SK-N-SH (cell line): Measurements from ENCODE around the gene VWA5B1. TPM values are rescaled to one million over a fixed set of nuclear protein-coding genes. Genes with fewer than 3 reads are reported as not detected.

ENCODE experiments used
- CTCF ChIA-PET: fragments of 300-600, 350-600 bp; formaldehyde crosslinking; extraction: SDS; loops from one replicate; lab custom pipeline; 2021; lab: Yijun Ruan, JAX
- POLR2A ChIA-PET: fragments of 350-600 bp; sonication (Branson Sonifier 250); formaldehyde crosslinking; extraction: SDS; loops from one replicate; lab custom pipeline; 2020; ENCODE audit warnings: antibody characterized with exemption, inconsistent platforms; lab: Yijun Ruan, JAX
- DNase-seq: peaks from one replicate; pipeline ENCODE4 v3.0.0; 2012
- H2AFZ ChIP-seq: fragments of 200-600 bp; sonication (generic); 2 replicates; pipeline ENCODE4 v1.8.1; 2016; ENCODE audit warnings: antibody characterized with exemption, mild to moderate bottlenecking, low read depth
- H3F3A ChIP-seq: fragments of 200-600 bp; sonication (generic); replicated peaks from 2 replicates; pipeline ENCODE3; 2016; ENCODE audit warnings: antibody characterized with exemption, mild to moderate bottlenecking; ENCODE audit not compliant: insufficient read depth
- H3K27ac ChIP-seq, 2 experiments: fragments of 200-500 bp in 1 of 2; fragments of 200-600 bp in 1 of 2; sonication (Bioruptor generic) in 1 of 2; sonication (generic), shearing (Covaris generic) in 1 of 2; 2 replicates each; pipeline versions ENCODE4 v1.5.1 to v1.6.1; 2014 to 2016; ENCODE audit warnings: low read depth in 2 of 2, inconsistent platforms in 1 of 2, low read length in 1 of 2, mild to moderate bottlenecking in 1 of 2, mixed read lengths in 1 of 2
- H3K27me3 ChIP-seq: fragments of 200-600 bp; sonication (generic), shearing (Covaris generic); 2 replicates; pipeline ENCODE4 v1.6.1; 2016; ENCODE audit warnings: mixed run types; ENCODE audit not compliant: insufficient read depth
- H3K36me3 ChIP-seq, 2 experiments: fragments of 200-500 bp in 1 of 2; fragments of 200-600 bp in 1 of 2; sonication (Bioruptor generic) in 1 of 2; sonication (generic) in 1 of 2; replicated peaks in 1 of 2; 2 replicates each; pipeline versions ENCODE3 to v1.5.1; 2014 to 2016; ENCODE audit warnings: low read length in 1 of 2, mild to moderate bottlenecking in 1 of 2; ENCODE audit not compliant: insufficient read depth in 2 of 2, control insufficient read depth in 1 of 2
- H3K4me1 ChIP-seq, 2 experiments: fragments of 200-500 bp in 1 of 2; fragments of 200-600 bp in 1 of 2; sonication (Bioruptor generic) in 1 of 2; sonication (generic), shearing (Covaris generic) in 1 of 2; 2 replicates each; pipeline versions ENCODE4 v1.5.1 to v1.6.1; 2014 to 2016; ENCODE audit warnings: low read depth in 1 of 2, low read length in 1 of 2, mixed run types in 1 of 2; ENCODE audit not compliant: insufficient read depth in 2 of 2, control insufficient read depth in 1 of 2
- H3K4me2 ChIP-seq: fragments of 200-600 bp; sonication (generic), shearing (Covaris generic); 2 replicates; pipeline ENCODE4 v1.6.1; 2017; ENCODE audit warnings: mixed run types
- H3K4me3 ChIP-seq, 2 experiments: fragments of 200-500 bp in 1 of 2; fragments of 200-600 bp in 1 of 2; sonication (Bioruptor generic) in 1 of 2; sonication (generic), shearing (Covaris generic) in 1 of 2; 2 replicates each; pipeline versions ENCODE4 v1.5.1 to v1.8.1; 2014 to 2016; ENCODE audit warnings: low read depth in 2 of 2, inconsistent platforms in 1 of 2, low read length in 1 of 2, mild to moderate bottlenecking in 1 of 2, mixed read lengths in 1 of 2, moderate library complexity in 1 of 2
- H3K79me2 ChIP-seq: fragments of 200-600 bp; sonication (generic); 2 replicates; pipeline ENCODE4 v1.8.1; 2017; ENCODE audit warnings: mild to moderate bottlenecking; ENCODE audit not compliant: insufficient read depth
- H3K9ac ChIP-seq: fragments of 200-600 bp; sonication (generic); 2 replicates; pipeline ENCODE4 v1.6.1; 2017; ENCODE audit warnings: mixed run types
- H3K9me2 ChIP-seq: fragments of 200-600 bp; sonication (generic); 2 replicates; pipeline ENCODE4 v1.6.1; 2017; ENCODE audit warnings: mixed run types
- H3K9me3 ChIP-seq: fragments of 200-600 bp; sonication (generic); 2 replicates; pipeline ENCODE4 v1.6.1; 2017; ENCODE audit warnings: mixed run types, mild to moderate bottlenecking, moderate library complexity
- H4K20me1 ChIP-seq: fragments of 200-600 bp; sonication (generic); 2 replicates; pipeline ENCODE4 v1.6.1; 2017; ENCODE audit warnings: mild to moderate bottlenecking, mixed run types; ENCODE audit not compliant: insufficient read depth
- ELF1 ChIP-seq: IDR thresholded peaks from 2 replicates; pipeline ENCODE4 v1.4.0; 2012
- EP300 ChIP-seq, 2 experiments: IDR thresholded peaks; 2 replicates each; pipeline versions ENCODE4 v1.4.0 to v1.6.1; 2012; ENCODE audit warnings: borderline replicate concordance in 1 of 2, low read depth in 1 of 2, low read length in 1 of 2
- EZH2phosphoT487 ChIP-seq: fragments of 200-600 bp; sonication (generic); IDR thresholded peaks from 2 replicates; pipeline ENCODE4 v1.6.1; 2017; ENCODE audit warnings: low read depth, mixed run types, mild to moderate bottlenecking, antibody characterized with exemption, moderate library complexity, borderline replicate concordance
- FOSL2 ChIP-seq: IDR thresholded peaks from 2 replicates; pipeline ENCODE4 v1.4.0; 2012; ENCODE audit warnings: low read depth, mild to moderate bottlenecking, moderate library complexity, borderline replicate concordance
- GABPA ChIP-seq: IDR thresholded peaks from 2 replicates; pipeline ENCODE4 v1.4.0; 2012; ENCODE audit warnings: low read depth, mild to moderate bottlenecking
- GATA2 ChIP-seq: sonication (generic); formaldehyde crosslinking; IDR thresholded peaks from 2 replicates; pipeline ENCODE4 v1.5.0; 2020; ENCODE audit warnings: mild to moderate bottlenecking, missing genetic modification reagents
- JUND ChIP-seq: IDR thresholded peaks from 2 replicates; pipeline ENCODE4 v1.4.0; 2012
- MEF2A ChIP-seq: IDR thresholded peaks from 2 replicates; pipeline ENCODE4 v1.4.0; 2012; ENCODE audit warnings: low read depth, borderline replicate concordance
- MXI1 ChIP-seq: IDR thresholded peaks from 2 replicates; pipeline ENCODE4 v1.6.1; 2012; ENCODE audit warnings: mild to moderate bottlenecking, low read depth, low read length, improper control_type of control experiment
- NFIC ChIP-seq: IDR thresholded peaks from 2 replicates; pipeline ENCODE4 v1.4.0; 2012; ENCODE audit warnings: borderline replicate concordance
- NRF1 ChIP-seq: IDR thresholded peaks from 2 replicates; pipeline ENCODE4 v1.6.1; 2012; ENCODE audit warnings: low read depth, mild to moderate bottlenecking, low read length
- POLR2AphosphoS5 ChIP-seq: IDR thresholded peaks from 2 replicates; pipeline ENCODE4 v1.6.1; 2012; ENCODE audit warnings: low read depth, low read length
- RAD21 ChIP-seq: IDR thresholded peaks from 2 replicates; pipeline ENCODE4 v1.6.1; 2012; ENCODE audit warnings: mild to moderate bottlenecking, low read length
- RXRA ChIP-seq: IDR thresholded peaks from 2 replicates; pipeline ENCODE4 v1.4.0; 2012; ENCODE audit warnings: low read depth, mild to moderate bottlenecking, borderline replicate concordance
- SIN3A ChIP-seq: IDR thresholded peaks from 2 replicates; pipeline ENCODE4 v1.6.1; 2012; ENCODE audit warnings: low read depth, mild to moderate bottlenecking, low read length, moderate library complexity, borderline replicate concordance
- TEAD4 ChIP-seq: IDR thresholded peaks from 2 replicates; pipeline ENCODE4 v1.4.0; 2012; ENCODE audit warnings: mild to moderate bottlenecking, borderline replicate concordance; ENCODE audit not compliant: insufficient read depth
- YY1 ChIP-seq: IDR thresholded peaks from 2 replicates; pipeline ENCODE4 v1.4.0; 2012; ENCODE audit warnings: low read depth, mild to moderate bottlenecking
- WGBS: methylation state at CpG from one replicate; pipeline ENCODE4 v1.1.6; 2017; ENCODE audit warnings: low lambda C conversion rate; 5-methylcytosine and 5-hydroxymethylcytosine counted together
- polyA plus RNA-seq, 3 experiments: library from polyadenylated mRNA; depleted of rRNA; stranded (reverse); fragments of >200 nt; gene quantifications; 2 replicates each; pipeline ENCODE4 v1.2.3, GENCODE V29; 2012
- TF ChIP-seq, protein P1 (sequence below): fragments of 150-350 bp; IDR thresholded peaks from 2 replicates; pipeline ENCODE4 v1.6.1; 2016; ENCODE audit warnings: mild to moderate bottlenecking, low read depth, low read length
- TF ChIP-seq, protein P2 (sequence below): IDR thresholded peaks from 2 replicates; pipeline ENCODE4; 2012
- TF ChIP-seq, protein P3 (sequence below): IDR thresholded peaks from 2 replicates; pipeline ENCODE4 v1.4.0; 2012; ENCODE audit warnings: low read depth
- TF ChIP-seq, protein P4 (sequence below): IDR thresholded peaks from 2 replicates; pipeline ENCODE4 v1.6.1; 2012; ENCODE audit warnings: mild to moderate bottlenecking, low read depth, low read length, moderate library complexity
- TF ChIP-seq, protein P5 (sequence below): fragments of 150-350 bp; IDR thresholded peaks from 2 replicates; pipeline ENCODE4 v1.6.1; 2017; ENCODE audit warnings: antibody characterized with exemption, low read length, low read depth, borderline replicate concordance

VWA5B1 gene
- polyA plus RNA-seq, 1 of the 3 experiments (the other 2 are of a cell fraction) = not detected

DNA sequence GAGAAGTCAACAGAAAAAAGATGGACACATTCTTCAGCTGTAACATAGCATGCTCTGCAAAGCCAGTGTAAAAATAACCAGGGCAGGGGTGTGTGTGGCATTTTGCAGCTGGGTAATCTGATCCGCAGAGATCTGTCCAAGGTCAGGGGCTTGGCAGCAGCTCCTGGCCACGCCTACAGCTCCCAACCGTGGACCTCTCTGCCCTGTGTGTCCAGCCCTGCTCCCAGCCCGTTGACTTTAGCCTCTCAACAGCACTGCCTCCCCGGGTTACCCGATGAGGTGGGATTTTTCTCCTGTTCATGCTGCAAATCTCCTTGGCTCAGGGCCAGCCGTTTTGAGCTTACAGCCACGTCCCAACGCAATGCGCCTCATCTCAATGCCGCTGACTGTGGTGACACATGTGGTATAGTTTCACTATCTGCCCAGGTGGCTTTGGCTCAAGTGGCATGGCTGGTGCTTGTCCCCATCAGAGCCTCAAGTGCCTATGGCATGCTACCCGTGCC lies 68.1 kb downstream of the VWA5B1 start (continued):
- peak; percentile 35 for TF ChIP-seq GATA2 (CRISPR knock-in tag)
- TF ChIP-seq, protein P1, sequence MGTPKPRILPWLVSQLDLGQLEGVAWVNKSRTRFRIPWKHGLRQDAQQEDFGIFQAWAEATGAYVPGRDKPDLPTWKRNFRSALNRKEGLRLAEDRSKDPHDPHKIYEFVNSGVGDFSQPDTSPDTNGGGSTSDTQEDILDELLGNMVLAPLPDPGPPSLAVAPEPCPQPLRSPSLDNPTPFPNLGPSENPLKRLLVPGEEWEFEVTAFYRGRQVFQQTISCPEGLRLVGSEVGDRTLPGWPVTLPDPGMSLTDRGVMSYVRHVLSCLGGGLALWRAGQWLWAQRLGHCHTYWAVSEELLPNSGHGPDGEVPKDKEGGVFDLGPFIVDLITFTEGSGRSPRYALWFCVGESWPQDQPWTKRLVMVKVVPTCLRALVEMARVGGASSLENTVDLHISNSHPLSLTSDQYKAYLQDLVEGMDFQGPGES = no peak
- TF ChIP-seq MXI1 = peak; percentile 33; the same call in 1 of the 2 replicates
- TF ChIP-seq, protein P2, sequence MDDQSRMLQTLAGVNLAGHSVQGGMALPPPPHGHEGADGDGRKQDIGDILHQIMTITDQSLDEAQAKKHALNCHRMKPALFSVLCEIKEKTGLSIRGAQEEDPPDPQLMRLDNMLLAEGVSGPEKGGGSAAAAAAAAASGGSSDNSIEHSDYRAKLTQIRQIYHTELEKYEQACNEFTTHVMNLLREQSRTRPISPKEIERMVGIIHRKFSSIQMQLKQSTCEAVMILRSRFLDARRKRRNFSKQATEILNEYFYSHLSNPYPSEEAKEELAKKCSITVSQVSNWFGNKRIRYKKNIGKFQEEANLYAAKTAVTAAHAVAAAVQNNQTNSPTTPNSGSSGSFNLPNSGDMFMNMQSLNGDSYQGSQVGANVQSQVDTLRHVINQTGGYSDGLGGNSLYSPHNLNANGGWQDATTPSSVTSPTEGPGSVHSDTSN = no peak
- TF ChIP-seq RAD21 = no peak; the same call in 1 of the 2 replicates

DNA sequence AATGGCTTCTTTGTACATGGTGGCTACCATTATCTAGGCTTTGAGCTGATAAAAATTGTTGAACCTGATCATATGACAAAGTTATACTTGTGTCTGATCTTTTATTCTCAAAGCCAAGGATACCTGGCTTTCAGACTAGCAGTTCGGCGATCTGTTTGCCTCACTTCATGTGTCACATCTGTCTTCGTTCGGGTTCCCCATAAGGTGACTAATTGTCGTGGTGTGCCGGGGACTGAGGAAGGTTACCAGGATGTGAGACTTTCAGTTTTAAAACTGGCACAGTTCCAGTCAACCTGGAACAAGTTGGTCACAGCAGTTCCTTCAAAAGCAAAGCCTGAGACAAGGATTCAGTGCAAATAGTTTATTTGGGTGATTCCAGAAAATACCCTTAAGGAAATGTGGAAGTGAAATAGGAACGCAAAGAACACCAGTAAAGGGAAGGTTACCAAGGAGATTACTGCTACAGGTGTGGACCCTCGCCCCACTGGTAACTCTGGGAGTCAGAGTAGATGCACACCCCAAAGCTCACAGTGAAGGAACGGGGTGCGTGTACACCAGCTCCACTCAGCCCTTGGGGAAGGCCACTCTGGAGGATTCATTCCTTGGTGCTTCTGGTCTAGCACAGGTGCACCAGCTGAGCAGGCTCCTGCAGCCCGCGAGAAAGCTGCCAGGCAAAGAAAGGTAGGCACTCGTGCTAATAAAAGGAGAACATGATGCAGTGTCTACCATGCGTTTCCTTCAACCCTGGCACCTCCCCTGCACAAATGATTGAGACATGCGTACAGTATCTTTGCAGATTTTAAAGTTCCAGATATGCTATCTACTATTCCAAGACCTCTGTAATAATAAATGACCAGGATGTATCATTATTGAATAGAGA lies 69.0 kb downstream of the VWA5B1 start:
- H3K4me2 ChIP-seq = no peak overlapping the region
- TF ChIP-seq ELF1 = no peak
- no peak for TF ChIP-seq MEF2A
- TF ChIP-seq NRF1 = no peak
- TF ChIP-seq, protein P3, sequence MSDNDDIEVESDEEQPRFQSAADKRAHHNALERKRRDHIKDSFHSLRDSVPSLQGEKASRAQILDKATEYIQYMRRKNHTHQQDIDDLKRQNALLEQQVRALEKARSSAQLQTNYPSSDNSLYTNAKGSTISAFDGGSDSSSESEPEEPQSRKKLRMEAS = no peak
- no peak for TF ChIP-seq MXI1
- TF ChIP-seq, protein P4, sequence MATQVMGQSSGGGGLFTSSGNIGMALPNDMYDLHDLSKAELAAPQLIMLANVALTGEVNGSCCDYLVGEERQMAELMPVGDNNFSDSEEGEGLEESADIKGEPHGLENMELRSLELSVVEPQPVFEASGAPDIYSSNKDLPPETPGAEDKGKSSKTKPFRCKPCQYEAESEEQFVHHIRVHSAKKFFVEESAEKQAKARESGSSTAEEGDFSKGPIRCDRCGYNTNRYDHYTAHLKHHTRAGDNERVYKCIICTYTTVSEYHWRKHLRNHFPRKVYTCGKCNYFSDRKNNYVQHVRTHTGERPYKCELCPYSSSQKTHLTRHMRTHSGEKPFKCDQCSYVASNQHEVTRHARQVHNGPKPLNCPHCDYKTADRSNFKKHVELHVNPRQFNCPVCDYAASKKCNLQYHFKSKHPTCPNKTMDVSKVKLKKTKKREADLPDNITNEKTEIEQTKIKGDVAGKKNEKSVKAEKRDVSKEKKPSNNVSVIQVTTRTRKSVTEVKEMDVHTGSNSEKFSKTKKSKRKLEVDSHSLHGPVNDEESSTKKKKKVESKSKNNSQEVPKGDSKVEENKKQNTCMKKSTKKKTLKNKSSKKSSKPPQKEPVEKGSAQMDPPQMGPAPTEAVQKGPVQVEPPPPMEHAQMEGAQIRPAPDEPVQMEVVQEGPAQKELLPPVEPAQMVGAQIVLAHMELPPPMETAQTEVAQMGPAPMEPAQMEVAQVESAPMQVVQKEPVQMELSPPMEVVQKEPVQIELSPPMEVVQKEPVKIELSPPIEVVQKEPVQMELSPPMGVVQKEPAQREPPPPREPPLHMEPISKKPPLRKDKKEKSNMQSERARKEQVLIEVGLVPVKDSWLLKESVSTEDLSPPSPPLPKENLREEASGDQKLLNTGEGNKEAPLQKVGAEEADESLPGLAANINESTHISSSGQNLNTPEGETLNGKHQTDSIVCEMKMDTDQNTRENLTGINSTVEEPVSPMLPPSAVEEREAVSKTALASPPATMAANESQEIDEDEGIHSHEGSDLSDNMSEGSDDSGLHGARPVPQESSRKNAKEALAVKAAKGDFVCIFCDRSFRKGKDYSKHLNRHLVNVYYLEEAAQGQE = no peak
- TF ChIP-seq FOSL2 = no peak
- no peak for TF ChIP-seq GATA2 (CRISPR knock-in tag)
- no peak for TF ChIP-seq SIN3A
- TF ChIP-seq JUND = no peak
- TF ChIP-seq EZH2phosphoT487 = no peak
- TF ChIP-seq RXRA = no peak
- TF ChIP-seq NFIC = no peak
- no peak for TF ChIP-seq POLR2AphosphoS5
- TF ChIP-seq TEAD4 = no peak
- TF ChIP-seq YY1 = no peak
- TF ChIP-seq GABPA = no peak
- TF ChIP-seq, protein P1 = no peak
- TF ChIP-seq, protein P5, sequence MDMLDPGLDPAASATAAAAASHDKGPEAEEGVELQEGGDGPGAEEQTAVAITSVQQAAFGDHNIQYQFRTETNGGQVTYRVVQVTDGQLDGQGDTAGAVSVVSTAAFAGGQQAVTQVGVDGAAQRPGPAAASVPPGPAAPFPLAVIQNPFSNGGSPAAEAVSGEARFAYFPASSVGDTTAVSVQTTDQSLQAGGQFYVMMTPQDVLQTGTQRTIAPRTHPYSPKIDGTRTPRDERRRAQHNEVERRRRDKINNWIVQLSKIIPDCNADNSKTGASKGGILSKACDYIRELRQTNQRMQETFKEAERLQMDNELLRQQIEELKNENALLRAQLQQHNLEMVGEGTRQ = no peak
- TF ChIP-seq EP300 (IDR thresholded peaks at IDR 0.05; ENCODE audit: borderline replicate concordance in 1 of 2, low read depth in 1 of 2, low read length in 1 of 2) = no peak
- TF ChIP-seq, all 33 proteins: peak for 0
- peaks cover 4% of the 10 kb centered on the region for H3K27me3 ChIP-seq
- H2AFZ ChIP-seq = no peak overlapping the region
- no peaks in the 10 kb centered on the region for H3F3A ChIP-seq
- H3K27ac ChIP-seq = no peak overlapping the region
- H4K20me1 ChIP-seq = no peaks in the 10 kb centered on the region
- H3K9me2 ChIP-seq = no peaks in the 10 kb centered on the region
- no peaks in the 10 kb centered on the region for H3K36me3 ChIP-seq
- H3K9me3 ChIP-seq = no peaks in the 10 kb centered on the region
- CTCF ChIA-PET = interaction anchor here (1.0 to 15.7 kb wide), 11 partner anchors 11 to 148 kb away, joined by 3 to 148 read pairs (median 9); partner anchors contain the start of gene CAMK2N1
- no peak overlapping the region for H3K9ac ChIP-seq
- POLR2A ChIA-PET = no interaction called here
- H3K4me1 ChIP-seq = peaks cover 0 to 14% of the 10 kb centered on the region in 2 experiments; a peak in 2 of 4 replicates
- no peak overlapping the region for H3K4me3 ChIP-seq
- no peaks in the 10 kb centered on the region for H3K79me2 ChIP-seq
- DNase-seq = no peak
- WGBS = 69% methylated on average over 13 of the region's 15 CpGs
